K562 (cell line): Measurements from ENCODE around the gene GARIN5B. TPM values are rescaled to one million over a fixed set of nuclear protein-coding genes. Genes with fewer than 3 reads are reported as not detected.
A peak's percentile ranks its signal among the peaks of the same experiment; 100 is the strongest.

Experiments used
- ATAC-seq: fragments of 200-7000 bp; cut with Tn5 transposase; 3 replicates; pipeline ENCODE4 v1.9.1; 2020; ENCODE audit warnings: moderate library complexity
- BruUV-seq: library from RNA; stranded (reverse); fragments of 400-500 nt; replicated peaks from 2 replicates; lab custom pipeline; 2021; lab: Mats Ljungman, UMichigan
- CTCF ChIA-PET: fragments of 300-600 bp; formaldehyde crosslinking; extraction: SDS; loops from one replicate; lab custom pipeline; 2021; ENCODE audit warnings: low intra/inter-chr PET ratio; lab: Yijun Ruan, JAX
- POLR2A ChIA-PET: fragments of 300-600, 350-650 bp; sonication (Branson Sonifier 250); formaldehyde crosslinking; extraction: SDS; loops from one replicate; lab custom pipeline; 2021; ENCODE audit warnings: antibody characterized with exemption, inconsistent platforms; lab: Yijun Ruan, JAX
- DNase-seq, 4 experiments: peaks; one replicate each; pipeline versions ENCODE4 v3.0.0 to v3.0.0-alpha.2; 2011 to 2018; ENCODE audit warnings: low spot score in 3 of 4, mixed read lengths in 3 of 4; ENCODE audit errors: extremely low read depth in 1 of 4
- FAIRE-seq: peaks from 2 replicates; lab custom pipeline; 2011; peaks lifted over from hg19 to GRCh38; lab: Jason Lieb, UNC
- H2AFZ ChIP-seq: 2 replicates; pipeline ENCODE4 v1.6.0; 2011; ENCODE audit warnings: low read depth, low read length, control low read depth, inconsistent platforms
- H3K27ac ChIP-seq: fragments of 200-600 bp; 3 replicates; pipeline ENCODE4 v1.8.0; 2011; ENCODE audit warnings: low read depth, mild to moderate bottlenecking, control low read depth, inconsistent platforms, low read length, moderate library complexity, mixed read lengths; ENCODE audit errors: extremely low read depth
- H3K27me3 ChIP-seq, 2 experiments: fragments of 300-600 bp in 1 of 2; 2 replicates in 1 of 2; 3 replicates in 1 of 2; pipeline versions ENCODE4 v1.6.0 to v1.8.0; 2011; ENCODE audit warnings: inconsistent platforms in 2 of 2, low read length in 2 of 2, mild to moderate bottlenecking in 1 of 2, mixed read lengths in 1 of 2, moderate library complexity in 1 of 2; ENCODE audit not compliant: control insufficient read depth in 2 of 2, insufficient read depth in 2 of 2
- H3K36me3 ChIP-seq: fragments of 300-600 bp; 3 replicates; pipeline ENCODE4 v1.8.0; 2011; ENCODE audit warnings: mild to moderate bottlenecking, low read length, inconsistent platforms; ENCODE audit not compliant: control insufficient read depth, insufficient read depth
- H3K4me1 ChIP-seq, 2 experiments: fragments of 200-600 bp in 1 of 2; replicated peaks in 1 of 2; 2 replicates in 1 of 2; 3 replicates in 1 of 2; pipeline versions ENCODE4 v1.5.1 to v1.8.0; 2011; ENCODE audit warnings: inconsistent platforms in 2 of 2, low read length in 2 of 2, mild to moderate bottlenecking in 1 of 2, mixed read lengths in 1 of 2, moderate library complexity in 1 of 2; ENCODE audit not compliant: control insufficient read depth in 2 of 2, insufficient read depth in 2 of 2
- H3K4me2 ChIP-seq: 2 replicates; pipeline ENCODE4 v1.6.1; 2011; ENCODE audit warnings: low read length, control low read depth, inconsistent platforms, mixed read lengths; ENCODE audit not compliant: insufficient read depth
- H3K4me3 ChIP-seq: fragments of 200-600 bp; sonication (generic), shearing (Covaris generic); 2 replicates; pipeline ENCODE4 v1.5.1; 2016; ENCODE audit warnings: control low read depth, inconsistent platforms
- H3K79me2 ChIP-seq: fragments of 200-600 bp; 3 replicates; pipeline ENCODE4 v1.8.0; 2011; ENCODE audit warnings: low read length, inconsistent platforms; ENCODE audit not compliant: control insufficient read depth, insufficient read depth
- H3K9ac ChIP-seq, 2 experiments: 2 replicates each; pipeline versions ENCODE4 v1.6.0 to v1.6.1; 2011; ENCODE audit warnings: low read depth in 2 of 2, low read length in 2 of 2, control low read depth in 1 of 2, inconsistent platforms in 1 of 2, mild to moderate bottlenecking in 1 of 2, mixed read lengths in 1 of 2; ENCODE audit not compliant: insufficient read depth in 1 of 2
- H3K9me1 ChIP-seq: one replicate; pipeline ENCODE4 v1.6.0; 2011; ENCODE audit warnings: inconsistent platforms, mild to moderate bottlenecking, low read length, moderate library complexity; ENCODE audit not compliant: control insufficient read depth, insufficient read depth
- H3K9me3 ChIP-seq: replicated peaks from 2 replicates; pipeline ENCODE4 v1.5.1; 2011; ENCODE audit warnings: low read depth, low read length, inconsistent platforms; ENCODE audit not compliant: control insufficient read depth, insufficient read depth
- H4K20me1 ChIP-seq: replicated peaks from 2 replicates; pipeline ENCODE4 v1.6.1; 2011; ENCODE audit warnings: low read length, inconsistent platforms, mixed read lengths; ENCODE audit not compliant: control insufficient read depth, insufficient read depth
- ARID4B ChIP-seq: sonication (generic); formaldehyde crosslinking; IDR thresholded peaks from 2 replicates; pipeline ENCODE4 v1.8.0; 2022; ENCODE audit warnings: mild to moderate bottlenecking, missing genetic modification reagents
- ARNT ChIP-seq, 2 experiments: fragments of 450-650 bp; IDR thresholded peaks; 2 replicates each; pipeline ENCODE4 v1.6.1; 2016; ENCODE audit warnings: mild to moderate bottlenecking in 1 of 2
- E2F6 ChIP-seq, 2 experiments: IDR thresholded peaks; 2 replicates each; pipeline ENCODE4 v1.6.1; 2011; ENCODE audit warnings: borderline replicate concordance in 1 of 2, control low read depth in 1 of 2, low read depth in 1 of 2, low read length in 1 of 2, mild to moderate bottlenecking in 1 of 2, mixed read lengths in 1 of 2, moderate library complexity in 1 of 2; ENCODE audit not compliant: insufficient read depth in 1 of 2, insufficient read length in 1 of 2, poor library complexity in 1 of 2, severe bottlenecking in 1 of 2; ENCODE audit errors: extremely low read depth in 1 of 2
- TSC22D4 ChIP-seq: fragments of 450-650 bp; IDR thresholded peaks from 2 replicates; pipeline ENCODE4 v1.6.1; 2016; ENCODE audit warnings: missing genetic modification characterization, missing biosample characterization, control low read depth
- UBTF ChIP-seq, 2 experiments: IDR thresholded peaks; 2 replicates each; pipeline ENCODE4 v1.6.1; 2012; ENCODE audit warnings: improper control_type of control experiment in 2 of 2, low read depth in 2 of 2, low read length in 2 of 2, borderline replicate concordance in 1 of 2
- ZNF695 ChIP-seq: fragments of 450-650 bp; formaldehyde crosslinking; IDR thresholded peaks from 2 replicates; pipeline ENCODE4 v1.4.0; 2020; ENCODE audit warnings: mild to moderate bottlenecking, moderate library complexity
- WGBS: fragments of 100-300 bp; shearing (Covaris generic); methylation state at CpG from one replicate; pipeline ENCODE4 v1.1.6; 2016; ENCODE audit warnings: low coverage, mixed read lengths; ENCODE audit not compliant: insufficient coverage; ENCODE audit errors: missing lambda C conversion rate; 5-methylcytosine and 5-hydroxymethylcytosine counted together
- in situ Hi-C: fragments of 300-500 bp; cut with MboI; formaldehyde crosslinking; loops from 4 replicates; pipeline ENCODE4 v1.15.0; 2018; ENCODE audit warnings: inconsistent platforms, mixed read lengths
- intact Hi-C: fragments of 100-400 bp; cut with micrococcal nuclease; formaldehyde crosslinking; loops from 2 replicates; pipeline ENCODE4 v1.14.2; 2022
- polyA plus RNA-seq, 8 experiments: library from polyadenylated mRNA; depleted of rRNA in 4 of 8; stranded (reverse) in 5 of 8; unstranded in 3 of 8; fragments of >200 nt; fragmentation: Nextera tagmentation in 2 of 8; fragmentation: Illumina TruSeq in 1 of 8; extraction: Ambion mirVana in 2 of 8; extraction: Trizol in 1 of 8; gene quantifications; 2 replicates each; pipeline versions ENCODE4 v1.2.1 to v1.2.3, GENCODE V29; 2011 to 2014; ENCODE audit warnings: inconsistent platforms in 1 of 8, missing spikeins in 1 of 8
- total RNA-seq, 7 experiments: library from RNA; depleted of rRNA in 6 of 7; stranded (reverse); fragments of >200 nt in 6 of 7; fragmentation: Illumina TruSeq in 2 of 7; extraction: Trizol in 2 of 7; gene quantifications; 2 replicates each; pipeline versions ENCODE4 v1.2.1 to v1.2.3, GENCODE V29; 2011 to 2021; ENCODE audit warnings: low replicate concordance in 1 of 7

The GARIN5B gene
- total and polyA plus RNA-seq, 9 of the 15 experiments (the other 6 are each of a cell fraction or from before 2014, with no cell fraction given) = not detected

- TF ChIP-seq ARID4B (CRISPR knock-in tag) = peak; percentile 38; the same call in 1 of the 2 replicates
- TF ChIP-seq, all 486 proteins: peak for 40
Measured at GRCh38 chr19:55384920-55385723, 22.1 kb upstream of the GARIN5B start (continued).

- 2% methylated on average over 43 of the region's 72 CpGs for WGBS
- no peaks in the 10 kb centered on the region for H3K27me3 ChIP-seq
- peak; percentile 15 for ATAC-seq
- peak within 1 kb of the TSS; percentile 94 for H3K4me2 ChIP-seq
- peak in 3 of 4 experiments; percentile 55 to 72 (median 56) for DNase-seq
- BruUV-seq = no TSS peak
- in situ Hi-C loops = no loop called here
- H3K79me2 ChIP-seq = peaks cover 67% of the 10 kb centered on the region
- peaks cover 39 to 53% of the 10 kb centered on the region in 2 experiments for H3K4me1 ChIP-seq
- H3K9me3 ChIP-seq = no peaks in the 10 kb centered on the region; the same call in 1 of the 2 replicates
- intact Hi-C loops = loop anchor here (2.0 kb wide), 1 partner anchor 168 kb away; no protein-coding TSS in a partner anchor
- CTCF ChIA-PET = no interaction called here
- POLR2A ChIA-PET = interaction anchor here (0.5 to 12.9 kb wide), 24 partner anchors 9 to 297 kb away, joined by 3 to 195 read pairs (median 3); partner anchors contain the start of genes HSPBP1, ISOC2, KMT5C and PTPRH
- peak within 1 kb of the TSS; percentile 94 to 97 for H3K9ac ChIP-seq
- H3K4me3 ChIP-seq = peak within 1 kb of the TSS; percentile 77
- H2AFZ ChIP-seq = peak within 1 kb of the TSS; percentile 99
- peak within 1 kb of the TSS; percentile 97 for H3K27ac ChIP-seq
- FAIRE-seq = peak; percentile 11
- H3K36me3 ChIP-seq = peaks cover 34% of the 10 kb centered on the region
- peaks cover 33% of the 10 kb centered on the region for H4K20me1 ChIP-seq
- H3K9me1 ChIP-seq = peaks cover 8% of the 10 kb centered on the region
- no peak for TF ChIP-seq ZNF695
- no peak for TF ChIP-seq TSC22D4 (tag)
- no peak for TF ChIP-seq ARNT (IDR thresholded peaks at IDR 0.05)
- 0 out of 4 replicates have a peak, but pooled peaks of 1 of the 2 experiments have one; percentile 21 for TF ChIP-seq UBTF (IDR thresholded peaks at IDR 0.05; ENCODE audit: borderline replicate concordance in 1 of 2, low read depth in 2 of 2, low read length in 2 of 2)
- TF ChIP-seq E2F6 (IDR thresholded peaks at IDR 0.05; ENCODE audit: borderline replicate concordance in 1 of 2, extremely low read depth in 1 of 2, insufficient read depth in 1 of 2, insufficient read length in 1 of 2, low read depth in 1 of 2, low read length in 1 of 2, poor library complexity in 1 of 2, severe bottlenecking in 1 of 2) = no peak
Measured at GRCh38 chr19:55384131-55384919, 21.3 kb upstream of the GARIN5B start, which contains the start of gene TMEM238. TMEM238 (minus strand) TSS chr19:55384292; CDS start chr19:55384259, 33 bp downstream.
